ENCODE data around the gene DIP2C. TPM values are rescaled to one million over a fixed set of nuclear protein-coding genes. Genes with fewer than 3 reads are reported as not detected.

Gene DIP2C
- total RNA-seq, 1 experiment from 2014 or later = 11.0 TPM

GRCh38 chr10:418226-418625 lies 271.2 kb downstream of the DIP2C start:
- Mint-ChIP-seq H3K4me1 (peaks cover 4% of the 10 kb centered on the region), H3K27me3 (ENCODE audit: low read depth) (no peaks in the 10 kb centered on the region), H3K9me3 (no peaks in the 10 kb centered on the region), H3K36me3 (peaks cover 4% of the 10 kb centered on the region; the same call in 1 of the 2 replicates), H3K27ac (0 out of 2 replicates have a peak overlapping the region, but pooled peaks have one; percentile 41), H3K4me3 (no peak overlapping the region)
- TF ChIP-seq CTCF (IDR thresholded peaks at IDR 0.05) = no peak
- TF ChIP-seq PREB (CRISPR knock-in tag; IDR thresholded peaks at IDR 0.05; ENCODE audit: borderline replicate concordance) = no peak
- TF ChIP-seq ZNF263 (CRISPR knock-in tag; IDR thresholded peaks at IDR 0.05; ENCODE audit: low read depth) = no peak
- TF ChIP-seq ZNF317 (CRISPR knock-in tag; IDR thresholded peaks at IDR 0.05; ENCODE audit: borderline replicate concordance, low read depth) = no peak
- TF ChIP-seq ZMAT4 (CRISPR knock-in tag; IDR thresholded peaks at IDR 0.05) = no peak
- TF ChIP-seq NFE2L1 (CRISPR knock-in tag; IDR thresholded peaks at IDR 0.05) = no peak
- no peak for TF ChIP-seq CDX4 (CRISPR knock-in tag; IDR thresholded peaks at IDR 0.05; ENCODE audit: borderline replicate concordance)
- no peak for TF ChIP-seq RORB (CRISPR knock-in tag; IDR thresholded peaks at IDR 0.05)
- no peak for TF ChIP-seq NR3C1 (CRISPR knock-in tag; conservative IDR thresholded peaks at IDR 0.05; ENCODE audit: low read depth)
- no peak for TF ChIP-seq NR1H2 (CRISPR knock-in tag; IDR thresholded peaks at IDR 0.05)
- no peak for TF ChIP-seq FOXJ3 (CRISPR knock-in tag; IDR thresholded peaks at IDR 0.05; ENCODE audit: borderline replicate concordance)
- TF ChIP-seq ETV6 (CRISPR knock-in tag; IDR thresholded peaks at IDR 0.05) = no peak
- no peak for TF ChIP-seq AR (CRISPR knock-in tag; IDR thresholded peaks at IDR 0.05)
- TF ChIP-seq ZSCAN18 (CRISPR knock-in tag; IDR thresholded peaks at IDR 0.05) = no peak
- TF ChIP-seq E2F1 (CRISPR knock-in tag; IDR thresholded peaks at IDR 0.05) = no peak
- no peak for TF ChIP-seq SOX15 (CRISPR knock-in tag; IDR thresholded peaks at IDR 0.05)
- no peak for TF ChIP-seq ZNF138 (CRISPR knock-in tag; conservative IDR thresholded peaks at IDR 0.05)
- TF ChIP-seq SP1 (CRISPR knock-in tag; conservative IDR thresholded peaks at IDR 0.05) = no peak
- TF ChIP-seq PRRX2 (CRISPR knock-in tag; IDR thresholded peaks at IDR 0.05) = no peak
- no peak for DNase-seq (ENCODE audit: low spot score)
- CTCF ChIA-PET = interaction anchor here (2.8 kb wide), 1 partner anchor 370 kb away, joined by 15 read pairs; no protein-coding TSS in a partner anchor
- no peak for ATAC-seq
- POLR2A ChIA-PET = no interaction called here

Measured in WTC11 (cell line).